Stimulated activated CD8-positive, alpha-beta memory T cell treated with anti-CD3 and anti-CD28 coated beads, Interleukin-4, amount 100 ng/mL, for 48 hours (primary cell): Measurements from ENCODE around the gene OR8D2.
"Not testable (repeated sequence)": the region's sequence is repeated elsewhere in the genome, so short reads cannot be mapped to it uniquely, and the experiment has no call there.

Source experiments
- DNase-seq: peaks from one replicate; pipeline ENCODE4 v3.0.0-alpha.2; 2020

The OR8D2 gene

DNA sequence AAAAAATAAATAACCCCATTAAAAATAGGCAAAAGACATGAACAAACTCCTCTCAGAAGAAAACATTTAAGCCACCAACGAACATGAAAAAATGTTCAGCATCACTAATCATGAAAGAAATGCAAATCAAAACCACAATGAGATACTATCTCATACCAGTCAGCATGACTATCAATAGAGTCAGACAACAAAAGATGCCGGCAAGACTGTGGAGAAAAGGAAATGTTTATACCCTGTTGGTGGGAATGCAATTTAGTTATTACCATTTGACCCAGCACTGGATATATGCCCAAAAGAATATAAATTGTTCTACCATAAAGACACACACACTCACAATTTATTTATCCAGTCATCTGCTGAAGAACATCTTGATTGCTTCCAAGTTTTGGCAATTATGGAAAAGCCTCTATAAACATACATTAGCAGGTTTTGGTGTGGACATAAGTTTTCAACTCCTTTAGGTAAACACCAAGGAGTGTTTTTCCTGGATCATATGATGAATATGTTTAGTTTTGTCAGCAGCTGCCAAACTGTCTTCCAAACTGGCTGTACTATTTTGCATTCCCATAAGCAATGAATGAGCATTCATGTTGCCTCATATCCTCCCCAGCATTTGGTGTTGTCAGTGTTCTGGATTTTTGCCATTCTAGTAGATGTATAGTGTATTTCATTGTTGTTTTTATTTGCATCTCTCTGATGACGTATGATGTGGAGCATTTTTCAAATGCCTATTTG, 34.2 kb downstream of the OR8D2 start:
- no peak for DNase-seq

DNA sequence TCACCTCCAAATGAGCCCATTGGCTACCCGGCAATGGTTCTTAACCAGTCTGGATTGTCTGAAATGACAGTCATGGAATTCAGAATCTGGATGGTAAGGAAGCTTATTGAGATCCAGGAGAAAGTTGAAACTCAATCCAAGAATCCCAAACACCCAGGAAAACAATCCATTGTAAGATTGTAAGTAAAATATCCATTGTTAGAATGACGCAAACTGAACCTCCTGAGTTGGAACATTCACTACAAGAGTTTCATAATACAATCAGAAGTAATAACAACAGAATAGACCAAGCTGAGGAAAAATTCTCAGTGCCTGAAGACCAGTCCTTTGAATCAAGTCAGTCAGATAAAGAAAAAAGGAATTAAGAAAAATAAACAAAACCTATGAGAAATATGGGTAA, 41.7 kb downstream of the OR8D2 start:
- no peak for DNase-seq

DNA sequence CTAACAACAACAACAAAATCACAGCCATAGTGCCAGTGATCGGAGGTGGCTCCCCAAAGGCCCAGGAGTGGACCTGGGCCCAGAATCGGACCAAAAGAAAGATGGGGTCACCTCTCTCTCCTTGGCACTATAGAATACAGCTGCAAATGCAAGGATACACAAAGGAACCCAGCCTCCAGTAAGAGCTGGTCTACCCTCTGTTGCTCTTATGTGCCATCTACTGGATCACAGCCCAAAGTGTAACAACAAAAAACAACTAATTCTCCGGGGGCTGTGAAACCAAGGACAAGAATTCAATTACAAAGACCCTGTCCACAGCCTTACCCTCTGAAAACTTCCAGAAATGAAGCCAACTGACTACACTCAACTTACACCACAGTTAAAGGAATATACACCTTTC, 42.2 kb downstream of the OR8D2 start:
- no peak for DNase-seq

DNA sequence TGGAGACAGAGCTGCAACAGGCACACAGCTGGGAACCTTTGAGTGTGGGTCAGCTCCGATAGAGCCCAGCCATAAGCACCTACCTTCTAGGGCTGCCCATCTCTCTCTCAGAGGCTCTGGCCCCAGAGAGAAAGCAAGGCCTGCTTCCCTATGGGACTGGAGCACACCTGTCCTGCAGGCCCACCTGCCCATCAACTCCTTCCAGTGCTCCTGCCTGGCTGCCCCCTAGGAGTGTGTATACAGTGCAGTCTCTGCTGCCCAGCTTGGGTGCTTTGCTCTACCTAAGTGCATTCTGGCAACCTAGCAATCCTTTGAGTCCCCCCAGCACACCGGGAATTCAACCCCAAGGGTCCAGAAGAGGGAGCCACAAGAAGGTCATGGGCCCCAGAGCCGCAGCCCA, 42.8 kb downstream of the OR8D2 start:
- no peak for DNase-seq

DNA sequence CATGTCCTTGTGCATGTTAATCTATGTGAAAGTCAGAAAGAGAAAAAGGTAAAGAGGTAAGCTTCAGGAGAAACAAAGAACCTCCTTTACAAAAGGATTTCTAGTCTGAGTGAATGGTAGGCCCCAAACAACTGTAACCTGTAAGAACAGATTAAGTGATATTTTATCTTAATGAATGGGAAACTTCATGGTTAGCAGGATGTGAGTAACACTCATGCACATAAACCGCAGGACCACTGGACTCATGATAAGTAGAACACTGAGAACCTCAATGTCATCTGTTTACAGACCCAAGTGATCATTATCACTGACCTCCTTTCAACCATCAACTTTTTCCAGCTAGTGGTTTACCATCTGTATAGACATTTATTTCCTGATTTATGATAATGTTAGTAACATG, 43.9 kb downstream of the OR8D2 start:
- DNase-seq = no peak

DNA sequence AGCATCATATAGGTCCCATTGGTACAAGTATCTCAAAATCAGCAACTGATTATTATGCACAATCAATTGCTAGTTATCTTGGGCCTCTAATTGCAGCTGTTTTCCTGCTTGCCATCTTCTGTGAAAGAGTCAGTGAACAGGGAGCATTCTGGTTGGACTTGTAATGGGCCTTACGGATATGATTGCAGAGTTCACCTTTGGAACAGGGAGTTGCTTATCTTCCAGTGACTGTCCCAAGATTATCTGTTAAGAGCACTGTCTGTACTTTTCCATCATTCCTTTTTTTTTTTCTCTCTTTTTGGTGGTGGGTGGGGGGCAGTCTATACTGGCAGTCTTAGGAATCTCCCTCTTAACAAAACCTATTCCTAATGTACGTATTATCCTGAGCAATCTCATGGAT, 46.0 kb downstream of the OR8D2 start:
- DNase-seq = no peak

DNA sequence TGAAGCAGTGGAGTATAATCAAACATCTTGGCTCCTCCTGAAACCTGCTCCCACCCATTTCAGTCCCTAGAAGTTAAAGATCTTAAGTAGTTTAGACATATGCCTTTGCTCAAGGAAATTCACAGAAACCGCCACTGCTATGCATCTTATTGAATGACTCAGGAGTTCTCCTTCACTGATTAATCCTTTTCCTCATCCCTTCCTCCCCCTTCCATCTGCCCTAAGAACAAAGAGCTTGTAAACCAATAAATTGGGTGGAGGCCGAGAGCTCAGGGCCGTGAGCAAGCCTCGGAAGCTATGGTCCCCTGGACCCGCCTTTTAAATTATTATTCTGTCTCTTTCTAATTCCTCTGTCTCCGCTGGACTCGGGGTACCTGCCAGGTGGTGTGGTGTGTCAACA, 49.1 kb downstream of the OR8D2 start:
- DNase-seq = not testable (repeated sequence)
